NCI-H146 treated with DMSO at 0.1 percent for 48 hours (cell line): ENCODE measurements around the gene HSPA1B.
"Not testable (repeated sequence)": the region's sequence is repeated elsewhere in the genome, so short reads cannot be mapped to it uniquely, and the experiment has no call there.

ENCODE experiments used
- DNase-seq: peaks from one replicate; lab custom pipeline; 2025; ENCODE audit not compliant: unreplicated experiment; lab: John Stamatoyannopoulos, UW

HSPA1B gene

GRCh38 chr6:31797588-31797987 lies 29.9 kb upstream of the HSPA1B start:
- no peak for DNase-seq

DNA sequence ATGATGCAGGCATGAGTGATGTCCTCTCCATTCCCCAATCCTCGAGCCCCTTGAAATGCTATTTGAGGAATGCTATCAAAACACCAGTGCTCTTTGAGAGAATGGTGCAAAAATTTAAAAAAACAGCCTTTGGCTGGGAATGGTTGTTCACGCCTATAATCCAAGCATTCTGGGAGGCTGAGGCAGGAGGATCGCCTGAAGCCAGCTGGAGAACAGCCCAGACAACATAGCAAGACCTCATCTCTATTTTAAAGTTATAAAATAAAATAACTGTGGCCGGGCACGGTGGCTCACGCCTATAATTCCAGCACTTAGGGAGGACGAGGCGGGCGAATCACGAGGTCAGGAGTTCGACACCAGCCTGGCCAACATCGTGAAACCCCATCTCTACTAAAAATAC lies 27.8 kb upstream of the HSPA1B start:
- DNase-seq: no peak

DNA sequence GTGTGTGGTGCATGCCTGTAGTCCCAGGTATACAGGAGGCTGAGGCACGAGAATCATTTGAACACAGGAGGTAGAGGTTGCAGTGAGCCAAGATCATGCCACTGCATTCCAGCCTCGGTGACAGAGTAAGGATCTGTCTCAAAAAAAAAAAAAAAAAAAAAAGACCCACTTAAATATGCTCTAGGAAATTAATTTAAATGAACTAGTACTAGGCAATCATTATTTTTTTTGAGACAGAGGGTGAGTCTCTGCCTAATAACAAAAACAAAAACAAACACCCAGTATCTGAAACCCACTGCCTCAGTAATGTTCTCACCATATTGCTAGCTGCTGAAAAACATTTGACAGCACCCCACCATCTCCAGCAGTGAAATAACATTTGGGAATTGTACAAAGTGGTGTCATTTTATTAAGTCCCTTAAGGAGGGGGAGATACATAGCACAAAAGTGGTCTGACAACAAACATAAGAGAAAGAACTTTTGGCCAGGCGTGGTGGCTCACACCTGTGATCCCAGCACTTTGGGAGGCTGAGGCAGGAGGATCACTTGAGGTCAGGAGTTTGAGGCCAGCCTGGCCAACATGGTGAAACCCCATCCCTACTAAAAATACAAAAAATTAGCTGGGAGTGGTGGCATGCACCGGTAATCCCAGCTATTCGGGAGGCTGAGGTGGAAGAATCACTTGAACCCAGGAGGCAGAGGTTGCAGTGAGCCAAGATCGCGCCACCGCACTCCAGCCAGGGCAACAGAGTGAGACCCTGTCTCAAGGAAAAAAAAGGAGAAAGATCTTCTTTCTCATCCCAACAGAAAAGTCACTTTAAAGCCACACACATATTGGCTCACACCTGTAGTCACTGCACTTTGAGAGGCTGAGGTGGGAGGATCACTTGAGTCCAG lies 26.3 kb upstream of the HSPA1B start:
- not testable (repeated sequence) for DNase-seq

DNA sequence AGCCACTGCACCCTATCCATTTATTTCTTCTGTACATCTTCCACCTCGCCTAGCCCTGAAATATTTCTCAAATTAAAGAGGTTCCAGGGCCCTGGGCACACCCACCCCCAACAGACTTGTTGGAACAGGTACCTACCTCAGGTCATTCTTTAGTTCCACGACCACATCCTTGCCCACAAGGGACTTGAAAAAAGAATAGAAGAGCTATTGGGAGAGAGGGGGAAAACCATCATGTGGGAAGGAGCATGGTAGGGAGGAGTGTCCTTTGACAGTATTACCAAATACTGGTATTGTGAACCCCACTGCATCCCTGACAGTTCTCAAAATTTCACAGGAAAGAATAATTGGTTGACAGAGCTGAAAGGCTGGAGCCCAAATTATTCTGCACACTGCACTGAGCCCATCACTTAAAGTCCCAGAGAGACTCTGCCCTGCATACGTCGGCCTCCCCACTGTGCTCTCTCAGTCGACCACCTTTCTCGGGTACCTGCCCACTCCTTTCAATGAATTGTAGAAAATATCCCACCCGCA lies 21.5 kb upstream of the HSPA1B start:
- no peak for DNase-seq

DNA sequence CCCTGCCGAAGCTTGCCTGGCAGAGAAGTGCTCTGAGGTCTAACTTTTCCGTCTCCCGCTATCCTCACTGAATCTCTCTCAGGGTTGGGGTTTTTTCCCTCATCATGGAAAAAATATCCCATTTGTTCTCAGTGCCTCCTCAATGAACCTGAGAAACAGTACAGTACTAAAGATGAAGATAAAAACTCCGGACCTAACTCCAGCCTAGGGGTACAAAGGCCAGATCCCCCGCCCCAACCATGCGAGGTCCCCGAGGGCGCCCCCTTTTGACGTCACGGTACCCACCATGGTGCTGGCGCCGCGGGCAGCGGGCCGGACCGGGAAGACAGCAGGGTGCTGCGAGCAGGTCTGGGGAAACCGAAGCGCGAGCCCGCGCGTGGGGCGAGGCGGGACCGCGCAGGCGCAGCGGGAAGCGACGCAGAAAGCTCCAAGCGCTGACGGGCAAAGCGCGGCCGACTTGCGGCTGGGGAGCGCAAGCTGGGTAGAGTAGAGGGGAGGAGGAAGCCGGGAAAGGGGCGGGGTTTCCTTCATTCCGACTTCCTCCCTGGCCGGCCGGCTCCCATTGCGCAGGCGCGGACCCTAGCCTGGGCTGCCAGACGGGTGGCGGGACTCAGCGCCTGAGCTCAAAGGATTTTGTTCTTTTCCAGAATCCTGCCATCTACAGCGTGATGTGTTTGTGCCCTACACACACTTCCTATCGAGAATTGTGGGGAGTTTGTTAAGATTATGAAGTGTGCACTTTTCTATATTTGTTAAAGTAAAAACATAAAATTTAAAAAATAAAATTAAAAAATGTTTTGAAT lies 20.9 kb upstream of the HSPA1B start, which contains the start of gene LSM2:
Gene LSM2, minus strand, starts transcription at position 497 of the 803 bp plus-strand sequence. Its CDS starts 209 bp downstream, at position 288.
- DNase-seq: peak; percentile 92

DNA sequence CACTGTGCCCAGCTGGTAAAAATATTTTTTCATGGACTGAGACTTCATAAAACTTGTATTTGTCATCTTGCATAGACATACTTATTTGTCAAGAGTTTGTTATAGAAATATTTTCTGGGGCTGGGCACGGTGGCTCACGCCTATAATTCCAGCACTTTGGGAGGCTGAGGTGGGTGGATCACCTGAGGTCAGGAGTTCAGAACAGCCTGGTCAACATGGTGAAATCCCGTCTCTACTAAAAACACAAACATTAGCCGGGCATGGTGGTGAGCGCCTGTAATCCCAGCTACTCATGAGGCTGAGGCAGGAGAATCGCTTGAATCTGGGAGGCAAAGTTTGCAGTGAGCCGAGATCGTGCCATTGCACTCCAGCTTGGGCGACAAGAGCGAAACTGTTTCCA lies 18.9 kb upstream of the HSPA1B start:
- DNase-seq: not testable (repeated sequence)

GRCh38 chr6:31811645-31812044 lies 15.9 kb upstream of the HSPA1B start:
- DNase-seq: no peak

- no peak for DNase-seq
These were observed 14.1 kb upstream of the HSPA1B start for GRCh38 chr6:31813465-31813849.

DNA sequence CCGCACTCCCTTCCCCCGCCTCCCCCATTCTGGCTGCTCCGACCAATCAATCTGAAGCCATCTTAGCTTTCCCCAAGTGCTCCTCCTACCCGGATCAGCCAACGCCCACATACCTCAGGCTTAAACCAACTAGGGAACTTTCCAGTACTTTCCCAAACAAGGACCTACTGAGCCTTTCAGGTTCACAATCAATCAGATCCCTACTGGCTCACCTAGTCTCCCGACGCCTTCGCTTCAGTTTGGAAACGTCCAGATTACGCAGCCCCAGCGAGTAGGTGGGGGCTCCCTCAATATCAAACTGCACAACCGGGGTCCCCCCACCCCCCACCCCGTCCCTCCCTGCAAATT lies 12.9 kb upstream of the HSPA1B start:
- DNase-seq: peak; percentile 88

GRCh38 chr6:31815025-31815838 lies 12.3 kb upstream of the HSPA1B start, which contains the start of the genes HSPA1A and HSPA1L:
HSPA1A (plus strand) TSS chr6:31815543; CDS start chr6:31815757, 214 bp downstream.
HSPA1L (minus strand) TSS chr6:31815283; CDS start chr6:31811972, 3,311 bp downstream.
- peak; percentile 99 for DNase-seq

DNA sequence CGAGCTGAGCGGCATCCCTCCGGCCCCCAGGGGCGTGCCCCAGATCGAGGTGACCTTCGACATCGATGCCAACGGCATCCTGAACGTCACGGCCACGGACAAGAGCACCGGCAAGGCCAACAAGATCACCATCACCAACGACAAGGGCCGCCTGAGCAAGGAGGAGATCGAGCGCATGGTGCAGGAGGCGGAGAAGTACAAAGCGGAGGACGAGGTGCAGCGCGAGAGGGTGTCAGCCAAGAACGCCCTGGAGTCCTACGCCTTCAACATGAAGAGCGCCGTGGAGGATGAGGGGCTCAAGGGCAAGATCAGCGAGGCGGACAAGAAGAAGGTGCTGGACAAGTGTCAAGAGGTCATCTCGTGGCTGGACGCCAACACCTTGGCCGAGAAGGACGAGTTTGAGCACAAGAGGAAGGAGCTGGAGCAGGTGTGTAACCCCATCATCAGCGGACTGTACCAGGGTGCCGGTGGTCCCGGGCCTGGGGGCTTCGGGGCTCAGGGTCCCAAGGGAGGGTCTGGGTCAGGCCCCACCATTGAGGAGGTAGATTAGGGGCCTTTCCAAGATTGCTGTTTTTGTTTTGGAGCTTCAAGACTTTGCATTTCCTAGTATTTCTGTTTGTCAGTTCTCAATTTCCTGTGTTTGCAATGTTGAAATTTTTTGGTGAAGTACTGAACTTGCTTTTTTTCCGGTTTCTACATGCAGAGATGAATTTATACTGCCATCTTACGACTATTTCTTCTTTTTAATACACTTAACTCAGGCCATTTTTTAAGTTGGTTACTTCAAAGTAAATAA lies 10.2 kb upstream of the HSPA1B start:
- DNase-seq: not testable (repeated sequence)

DNA sequence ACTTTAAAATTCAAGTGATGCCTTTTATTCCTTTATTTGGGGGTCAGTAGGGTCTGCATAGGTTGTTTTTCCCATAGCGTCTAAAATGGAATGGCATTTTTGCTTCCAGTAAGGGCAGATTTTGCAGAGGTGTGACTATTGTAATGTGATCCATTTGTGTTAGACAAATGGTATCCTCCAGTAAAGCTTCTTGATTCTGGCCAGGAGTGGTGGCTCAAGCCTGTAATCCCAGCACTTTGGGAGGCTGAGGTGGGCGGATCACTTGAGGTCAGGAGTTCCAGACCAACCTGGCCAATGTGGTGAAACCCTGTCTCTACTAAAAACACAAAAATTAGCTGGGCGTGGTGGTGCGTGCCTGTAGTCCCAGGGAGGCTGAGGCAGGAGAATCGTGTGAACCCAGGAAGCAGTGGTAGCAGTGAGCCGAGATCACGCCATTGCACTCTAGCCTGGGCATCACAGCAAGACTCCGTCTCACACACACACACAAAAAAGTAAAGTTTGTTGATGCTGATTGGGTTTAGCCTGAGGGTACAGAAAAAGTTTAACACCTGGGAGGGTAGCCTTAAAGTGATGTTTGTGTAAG lies 9.5 kb upstream of the HSPA1B start:
- DNase-seq: not testable (repeated sequence)

- no peak for DNase-seq
These were observed 7.7 kb upstream of the HSPA1B start for GRCh38 chr6:31819871-31820299.

- not testable (repeated sequence) for DNase-seq
These were observed 7.1 kb upstream of the HSPA1B start for GRCh38 chr6:31820399-31820798.

DNA sequence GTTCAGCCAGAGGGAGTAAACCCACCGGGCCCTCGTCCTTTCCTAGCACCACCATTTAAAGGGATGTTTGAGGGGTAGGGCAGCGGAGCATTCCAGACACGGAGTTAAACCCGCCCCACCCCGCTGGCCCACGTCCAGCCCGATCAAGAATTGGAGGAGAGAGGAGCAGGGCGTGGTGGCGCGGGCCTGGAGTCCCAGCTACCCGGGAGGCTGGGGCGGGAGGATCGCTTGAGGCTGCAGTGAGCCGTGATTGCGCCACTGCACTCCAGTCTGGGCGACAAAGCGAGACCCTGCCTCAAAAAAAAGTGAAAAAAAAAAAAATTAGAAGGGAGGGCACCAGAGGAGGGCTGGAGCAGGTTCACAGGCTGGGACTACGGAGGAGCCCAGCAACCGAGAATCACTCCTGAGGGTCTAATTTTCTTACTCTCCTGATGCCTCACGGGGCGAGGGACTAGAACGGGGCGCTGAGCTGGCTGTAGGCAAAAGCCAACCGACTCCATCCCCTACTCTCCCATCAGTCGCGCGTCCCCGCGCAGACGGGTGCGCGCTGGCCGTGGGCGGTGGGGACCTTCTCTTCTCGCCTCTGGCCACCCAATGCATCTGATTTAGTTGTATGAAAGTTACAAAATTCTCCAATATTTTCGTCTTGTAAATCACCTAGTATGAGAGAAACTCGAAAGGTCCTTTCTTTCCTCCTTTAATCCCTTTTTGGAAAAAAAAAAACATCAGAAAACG lies 6.1 kb upstream of the HSPA1B start:
- peak; percentile 53 for DNase-seq

GRCh38 chr6:31822036-31822821 lies 5.3 kb upstream of the HSPA1B start:
- no peak for DNase-seq

GRCh38 chr6:31823592-31824196 lies 3.8 kb upstream of the HSPA1B start:
- not testable (repeated sequence) for DNase-seq

- no peak for DNase-seq
These were observed 2.0 kb upstream of the HSPA1B start for GRCh38 chr6:31825553-31825952.
